Measurements from ENCODE around the gene KCNT1.

The KCNT1 gene

GRCh38 chr9:135780626-135781025 is 78.6 kb downstream of the KCNT1 start:
- DNase-seq (ENCODE audit: low read depth in 2 of 2) = no peak

GRCh38 chr9:135782946-135783345 is 81.0 kb downstream of the KCNT1 start:
- no peak for DNase-seq (ENCODE audit: low read depth in 2 of 2)

- DNase-seq (ENCODE audit: low read depth in 2 of 2) = no peak
Measured at GRCh38 chr9:135783540-135784245, 81.7 kb downstream of the KCNT1 start.

GRCh38 chr9:135785013-135785575 is 83.1 kb downstream of the KCNT1 start:
- no peak for DNase-seq (ENCODE audit: low read depth in 2 of 2)

- no peak for DNase-seq (ENCODE audit: low read depth in 2 of 2)
Measured at GRCh38 chr9:135786146-135786690, 84.2 kb downstream of the KCNT1 start.

GRCh38 chr9:135787317-135787716 is 85.3 kb downstream of the KCNT1 start:
- no peak for DNase-seq (ENCODE audit: low read depth in 2 of 2)

GRCh38 chr9:135787776-135788575 is 86.0 kb downstream of the KCNT1 start:
- no peak for DNase-seq (ENCODE audit: low read depth in 2 of 2)

GRCh38 chr9:135788576-135789300 is 86.8 kb downstream of the KCNT1 start:
- DNase-seq (ENCODE audit: low read depth in 2 of 2) = no peak

- DNase-seq (ENCODE audit: low read depth in 2 of 2) = no peak
Measured at GRCh38 chr9:135789838-135790291, 87.9 kb downstream of the KCNT1 start.

GRCh38 chr9:135790356-135790755 is 88.4 kb downstream of the KCNT1 start:
- no peak for DNase-seq (ENCODE audit: low read depth in 2 of 2)

- DNase-seq (ENCODE audit: low read depth in 2 of 2) = no peak
Measured at GRCh38 chr9:135790850-135791249, 88.9 kb downstream of the KCNT1 start.

- DNase-seq (ENCODE audit: low read depth in 2 of 2) = no peak
Measured at GRCh38 chr9:135791431-135792267, 89.7 kb downstream of the KCNT1 start.

GRCh38 chr9:135792268-135793128 is 90.5 kb downstream of the KCNT1 start:
- DNase-seq (ENCODE audit: low read depth in 2 of 2) = no peak

- no peak for DNase-seq (ENCODE audit: low read depth in 2 of 2)
Measured at GRCh38 chr9:135793221-135794056, 91.5 kb downstream of the KCNT1 start.

- no peak for DNase-seq (ENCODE audit: low read depth in 2 of 2)
Measured at GRCh38 chr9:135794057-135794335, 92.0 kb downstream of the KCNT1 start.

GRCh38 chr9:135794361-135794885 is 92.4 kb downstream of the KCNT1 start:
- DNase-seq (ENCODE audit: low read depth in 2 of 2) = no peak

- DNase-seq (ENCODE audit: low read depth in 2 of 2) = no peak
Measured at GRCh38 chr9:135795391-135795790, 93.4 kb downstream of the KCNT1 start.

GRCh38 chr9:135796784-135797485 is 95.0 kb downstream of the KCNT1 start:
- no peak for DNase-seq (ENCODE audit: low read depth in 2 of 2)

Measured in stimulated activated CD8-positive, alpha-beta memory T cell treated with anti-CD3 and anti-CD28 coated beads, Interleukin-2, amount 100 ng/mL, for 48 hours (primary cell).